SU-DHL-6 (cell line): ENCODE results near the gene JAKMIP1.

Experiments used
- H2AFZ ChIP-seq: fragments of 200-600 bp; sonication (generic); 2 replicates; pipeline ENCODE4 v1.6.1; 2014; ENCODE audit warnings: low read depth, mild to moderate bottlenecking, moderate library complexity, mixed read lengths, antibody characterized with exemption, low read length; ENCODE audit not compliant: severe bottlenecking
- H3F3A ChIP-seq: fragments of 200-600 bp; shearing (Covaris generic); 2 replicates; pipeline ENCODE4 v1.6.0; 2016; ENCODE audit warnings: antibody characterized with exemption, mild to moderate bottlenecking; ENCODE audit not compliant: insufficient read depth
- H3K27ac ChIP-seq: fragments of 200-600 bp; sonication (generic); 2 replicates; pipeline ENCODE4 v1.5.1; 2016; ENCODE audit warnings: low read depth, mild to moderate bottlenecking, low read length, moderate library complexity, mixed read lengths
- H3K27me3 ChIP-seq: fragments of 200-600 bp; sonication (generic), shearing (Covaris generic); 2 replicates; pipeline ENCODE4 v1.6.0; 2014; ENCODE audit warnings: mild to moderate bottlenecking, low read length
- H3K36me3 ChIP-seq: fragments of 200-600 bp; sonication (generic); 2 replicates; pipeline ENCODE4 v1.6.1; 2014; ENCODE audit warnings: mild to moderate bottlenecking, low read length, mixed read lengths
- H3K4me2 ChIP-seq: fragments of 300-600, 200-600 bp; shearing (Covaris generic), sonication (generic); 2 replicates; pipeline ENCODE4 v1.6.0; 2014; ENCODE audit warnings: low read length, low read depth, mild to moderate bottlenecking; ENCODE audit not compliant: poor library complexity, severe bottlenecking
- H3K4me3 ChIP-seq: fragments of 200-600 bp; sonication (generic); 2 replicates; pipeline ENCODE4 v1.5.1; 2014; ENCODE audit warnings: antibody characterized with exemption, low read length, mild to moderate bottlenecking, mixed read lengths; ENCODE audit not compliant: insufficient read depth, poor library complexity, severe bottlenecking
- H3K79me2 ChIP-seq: fragments of 200-600 bp; sonication (generic); 2 replicates; pipeline ENCODE4 v1.6.1; 2014; ENCODE audit warnings: mild to moderate bottlenecking, low read length, moderate library complexity; ENCODE audit not compliant: insufficient read depth
- H3K9ac ChIP-seq: fragments of 200-600 bp; sonication (generic); 2 replicates; pipeline ENCODE4 v1.7.0; 2014; ENCODE audit warnings: mild to moderate bottlenecking, low read length
- H3K9me2 ChIP-seq: fragments of 200-600 bp; sonication (generic); replicated peaks from 2 replicates; pipeline ENCODE4 v1.6.1; 2014; ENCODE audit warnings: low read length; ENCODE audit not compliant: insufficient read depth
- H3K9me3 ChIP-seq: fragments of 200-600 bp; sonication (generic); 2 replicates; pipeline ENCODE4 v1.6.1; 2014; ENCODE audit warnings: low read length, mixed read lengths; ENCODE audit not compliant: insufficient read depth
- H4K20me1 ChIP-seq: fragments of 200-600 bp; sonication (generic); 2 replicates; pipeline ENCODE4 v1.6.1; 2014; ENCODE audit warnings: low read depth, mild to moderate bottlenecking, antibody characterized with exemption, low read length, moderate library complexity, mixed read lengths
- EZH2phosphoT487 ChIP-seq: fragments of 200-600 bp; sonication (generic), shearing (Covaris generic); conservative IDR thresholded peaks from 2 replicates; pipeline ENCODE4 v1.6.1; 2018; ENCODE audit warnings: mild to moderate bottlenecking, antibody characterized with exemption, low read length, moderate library complexity, mixed read lengths
- TF ChIP-seq, protein P1 (sequence below): fragments of 200-600 bp; sonication (generic); IDR thresholded peaks from one replicate; pipeline ENCODE4 v1.5.1; 2017; ENCODE audit warnings: antibody characterized with exemption, mild to moderate bottlenecking, low read length, moderate library complexity; ENCODE audit not compliant: insufficient read depth, poor library complexity, severe bottlenecking

The JAKMIP1 gene

DNA sequence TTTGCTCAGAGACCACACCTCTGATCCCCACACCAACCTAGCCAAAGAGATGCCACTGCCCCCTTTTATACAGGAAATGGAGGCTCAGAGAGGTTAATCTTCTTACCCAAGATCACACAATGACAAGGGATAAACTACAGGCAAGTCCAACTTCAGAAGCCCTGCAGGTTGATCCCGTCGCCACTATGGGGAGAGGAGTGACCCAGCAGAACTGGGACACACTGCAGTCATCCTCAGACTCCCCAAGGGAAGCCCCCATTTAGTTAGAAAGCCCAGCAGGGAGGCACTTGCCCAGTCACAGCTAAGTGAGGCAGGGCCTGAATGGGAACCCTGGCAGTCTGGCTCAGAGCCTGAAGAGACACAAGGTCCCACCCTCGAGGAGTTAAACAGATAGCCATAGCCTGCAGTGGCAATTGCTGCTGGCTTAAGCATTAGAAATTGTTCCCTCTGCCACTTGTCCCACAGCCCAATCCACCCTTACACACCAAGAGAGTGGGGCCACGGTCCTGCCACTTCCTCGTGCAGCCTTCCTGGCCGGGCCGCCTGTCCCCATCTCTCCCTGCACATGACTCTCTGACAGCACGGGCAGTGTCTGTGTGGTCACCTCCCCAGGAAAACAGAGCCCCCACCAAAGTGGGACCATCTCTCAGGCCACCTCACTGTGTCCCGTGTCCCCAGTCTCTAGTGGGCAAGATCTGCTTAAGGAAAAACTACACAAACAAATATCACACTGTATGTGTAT is 2.7 kb downstream of the JAKMIP1 start:
- no peak overlapping the region for H3K27ac ChIP-seq

DNA sequence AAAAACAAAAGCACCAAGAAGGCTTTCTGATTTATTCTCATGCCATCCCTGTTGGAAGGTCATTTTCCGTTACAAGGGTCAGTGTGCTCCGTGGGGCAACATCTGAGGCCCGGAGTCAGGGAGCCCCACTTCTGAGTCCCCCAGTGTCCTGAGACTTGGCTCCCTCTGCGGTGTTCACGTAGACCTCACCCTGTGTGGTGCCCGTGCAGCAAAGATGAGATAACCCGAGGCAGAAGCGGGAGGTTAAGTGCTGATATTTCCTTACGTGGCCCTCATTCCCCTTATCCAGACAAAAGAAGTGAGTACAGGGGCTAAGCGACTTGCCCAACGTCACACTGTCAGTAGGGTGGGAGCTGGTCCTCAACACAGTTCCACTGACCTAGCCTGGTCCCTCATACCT is 3.5 kb downstream of the JAKMIP1 start:
- no peak overlapping the region for H3K9ac ChIP-seq
- H2AFZ ChIP-seq = no peak overlapping the region
- no peak overlapping the region for H3K27ac ChIP-seq
- H3K4me3 ChIP-seq = no peak overlapping the region
- H3K79me2 ChIP-seq = no peaks in the 10 kb centered on the region
- no peaks in the 10 kb centered on the region for H3K9me3 ChIP-seq
- no peaks in the 10 kb centered on the region for H3K27me3 ChIP-seq
- H3K36me3 ChIP-seq = no peaks in the 10 kb centered on the region
- no peak overlapping the region for H3K4me2 ChIP-seq
- TF ChIP-seq, protein P1, sequence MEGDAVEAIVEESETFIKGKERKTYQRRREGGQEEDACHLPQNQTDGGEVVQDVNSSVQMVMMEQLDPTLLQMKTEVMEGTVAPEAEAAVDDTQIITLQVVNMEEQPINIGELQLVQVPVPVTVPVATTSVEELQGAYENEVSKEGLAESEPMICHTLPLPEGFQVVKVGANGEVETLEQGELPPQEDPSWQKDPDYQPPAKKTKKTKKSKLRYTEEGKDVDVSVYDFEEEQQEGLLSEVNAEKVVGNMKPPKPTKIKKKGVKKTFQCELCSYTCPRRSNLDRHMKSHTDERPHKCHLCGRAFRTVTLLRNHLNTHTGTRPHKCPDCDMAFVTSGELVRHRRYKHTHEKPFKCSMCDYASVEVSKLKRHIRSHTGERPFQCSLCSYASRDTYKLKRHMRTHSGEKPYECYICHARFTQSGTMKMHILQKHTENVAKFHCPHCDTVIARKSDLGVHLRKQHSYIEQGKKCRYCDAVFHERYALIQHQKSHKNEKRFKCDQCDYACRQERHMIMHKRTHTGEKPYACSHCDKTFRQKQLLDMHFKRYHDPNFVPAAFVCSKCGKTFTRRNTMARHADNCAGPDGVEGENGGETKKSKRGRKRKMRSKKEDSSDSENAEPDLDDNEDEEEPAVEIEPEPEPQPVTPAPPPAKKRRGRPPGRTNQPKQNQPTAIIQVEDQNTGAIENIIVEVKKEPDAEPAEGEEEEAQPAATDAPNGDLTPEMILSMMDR = no peak
- no peak for TF ChIP-seq EZH2phosphoT487
- H3K9me2 ChIP-seq = no peaks in the 10 kb centered on the region
- no peaks in the 10 kb centered on the region for H4K20me1 ChIP-seq
- H3F3A ChIP-seq = no peaks in the 10 kb centered on the region

More for the DNA sequence above, 2.7 kb downstream of the JAKMIP1 start:
- no peak overlapping the region for H3K4me3 ChIP-seq
- H3K4me2 ChIP-seq = no peak overlapping the region
- TF ChIP-seq, protein P1 = no peak
- no peak for TF ChIP-seq EZH2phosphoT487
- no peaks in the 10 kb centered on the region for H3K9me2 ChIP-seq
- H3K9me3 ChIP-seq = no peaks in the 10 kb centered on the region
- no peaks in the 10 kb centered on the region for H3F3A ChIP-seq
- H3K27me3 ChIP-seq = no peaks in the 10 kb centered on the region
- no peak overlapping the region for H3K9ac ChIP-seq
- no peaks in the 10 kb centered on the region for H3K36me3 ChIP-seq
- H4K20me1 ChIP-seq = no peaks in the 10 kb centered on the region
- H2AFZ ChIP-seq = no peak overlapping the region
- H3K79me2 ChIP-seq = no peaks in the 10 kb centered on the region

DNA sequence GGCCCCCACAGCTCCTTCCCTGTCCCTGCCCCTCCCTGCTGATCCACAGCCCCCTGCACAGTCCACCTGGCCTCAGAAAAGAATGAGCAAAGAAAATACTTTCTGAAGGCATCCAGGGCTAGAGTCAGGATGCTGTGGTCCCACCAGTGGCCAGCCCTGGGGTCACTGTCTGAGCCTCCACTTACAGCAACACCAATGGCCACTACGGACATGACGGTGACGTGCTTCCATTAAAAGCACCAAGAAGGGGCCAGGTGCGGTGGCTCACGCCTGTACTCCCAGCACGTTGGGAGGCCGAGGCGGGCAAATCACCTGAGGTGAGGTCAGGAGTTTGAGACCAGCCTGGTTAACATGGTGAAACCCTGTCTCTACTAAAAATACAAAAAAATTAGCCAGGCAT is 4.0 kb downstream of the JAKMIP1 start:
- H2AFZ ChIP-seq = no peak overlapping the region

More for the DNA sequence above, 4.0 kb downstream of the JAKMIP1 start:
- no peaks in the 10 kb centered on the region for H4K20me1 ChIP-seq
- no peaks in the 10 kb centered on the region for H3K9me2 ChIP-seq
- H3K79me2 ChIP-seq = no peaks in the 10 kb centered on the region
- H3K27ac ChIP-seq = no peak overlapping the region
- H3K4me3 ChIP-seq = no peak overlapping the region
- H3K4me2 ChIP-seq = no peak overlapping the region
- no peaks in the 10 kb centered on the region for H3K36me3 ChIP-seq
- H3K9me3 ChIP-seq = no peaks in the 10 kb centered on the region
- no peak overlapping the region for H3K9ac ChIP-seq
- no peaks in the 10 kb centered on the region for H3K27me3 ChIP-seq
- H3F3A ChIP-seq = no peaks in the 10 kb centered on the region
- no peak for TF ChIP-seq EZH2phosphoT487
- TF ChIP-seq, protein P1 = no peak
